HG03469 (cell line): ENCODE measurements around the gene SLC16A14.
"Not testable (repeated sequence)": the region's sequence is repeated elsewhere in the genome, so short reads cannot be mapped to it uniquely, and the experiment has no call there.

ENCODE experiments used
- ATAC-seq: cut with Tn5 transposase; IDR thresholded peaks from one replicate; pipeline ENCODE4 v1.9.1; 2021; ENCODE audit warnings: mild to moderate bottlenecking, moderate library complexity, moderate number of reproducible peaks; ENCODE audit not compliant: unreplicated experiment

Gene SLC16A14, protein sequence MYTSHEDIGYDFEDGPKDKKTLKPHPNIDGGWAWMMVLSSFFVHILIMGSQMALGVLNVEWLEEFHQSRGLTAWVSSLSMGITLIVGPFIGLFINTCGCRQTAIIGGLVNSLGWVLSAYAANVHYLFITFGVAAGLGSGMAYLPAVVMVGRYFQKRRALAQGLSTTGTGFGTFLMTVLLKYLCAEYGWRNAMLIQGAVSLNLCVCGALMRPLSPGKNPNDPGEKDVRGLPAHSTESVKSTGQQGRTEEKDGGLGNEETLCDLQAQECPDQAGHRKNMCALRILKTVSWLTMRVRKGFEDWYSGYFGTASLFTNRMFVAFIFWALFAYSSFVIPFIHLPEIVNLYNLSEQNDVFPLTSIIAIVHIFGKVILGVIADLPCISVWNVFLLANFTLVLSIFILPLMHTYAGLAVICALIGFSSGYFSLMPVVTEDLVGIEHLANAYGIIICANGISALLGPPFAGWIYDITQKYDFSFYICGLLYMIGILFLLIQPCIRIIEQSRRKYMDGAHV

GRCh38 chr2:230068651-230069055, at the start of gene SLC16A14:
Gene SLC16A14 (minus strand): TSS chr2:230068924. CDS start chr2:230059352, 9,572 bp downstream.
- ATAC-seq, result no peak

- no peak for ATAC-seq
Measured at GRCh38 chr2:230106771-230107170, 38.0 kb upstream of the SLC16A14 start.

- ATAC-seq, result not testable (repeated sequence)
Measured at GRCh38 chr2:230101967-230102366, 33.2 kb upstream of the SLC16A14 start.

DNA sequence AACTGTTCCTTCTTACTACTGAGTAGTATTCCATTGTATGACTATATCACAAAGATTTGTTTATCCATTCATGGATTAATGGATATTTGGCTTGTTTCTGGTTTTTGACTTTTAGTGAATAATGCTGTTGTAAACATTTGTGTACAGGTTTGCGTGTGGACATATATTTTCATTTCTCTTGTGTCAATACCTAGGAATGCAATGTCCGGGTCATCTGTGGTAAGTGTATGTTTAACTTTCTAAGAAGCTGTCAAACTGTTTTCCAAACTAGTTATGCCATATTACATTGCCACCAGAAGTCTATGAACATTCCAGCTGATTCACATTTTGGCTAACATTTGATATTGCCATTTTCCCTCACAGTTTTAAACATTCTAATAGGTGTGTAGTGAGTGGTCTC, 29.1 kb upstream of the SLC16A14 start:
- ATAC-seq, result no peak

GRCh38 chr2:230097424-230097823, 28.7 kb upstream of the SLC16A14 start:
- ATAC-seq, result no peak

DNA sequence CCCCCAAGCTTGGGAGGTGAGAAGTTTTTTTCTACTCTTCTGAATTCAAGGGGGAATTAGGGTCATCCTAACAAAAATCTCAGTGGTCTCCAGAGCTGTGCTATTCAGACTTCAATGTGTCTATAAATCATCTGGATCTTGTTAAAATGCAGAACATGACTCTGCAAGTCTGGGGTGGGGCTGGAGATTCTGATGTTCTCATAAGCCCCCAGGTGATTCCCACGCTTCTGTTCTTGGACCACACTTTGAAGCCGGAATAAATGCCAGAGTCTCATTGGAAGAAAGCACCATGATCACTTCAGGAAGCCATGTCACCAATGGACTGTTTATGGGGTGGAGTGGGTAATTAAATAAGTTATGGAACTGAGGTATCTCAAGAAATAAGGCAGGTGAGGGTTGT, 22.2 kb upstream of the SLC16A14 start:
- ATAC-seq, result no peak

GRCh38 chr2:230085201-230085600, 16.5 kb upstream of the SLC16A14 start:
- no peak for ATAC-seq

GRCh38 chr2:230077851-230078547, 9.3 kb upstream of the SLC16A14 start:
- ATAC-seq, result no peak

- no peak for ATAC-seq
Measured at GRCh38 chr2:230076819-230077218, 8.1 kb upstream of the SLC16A14 start.

DNA sequence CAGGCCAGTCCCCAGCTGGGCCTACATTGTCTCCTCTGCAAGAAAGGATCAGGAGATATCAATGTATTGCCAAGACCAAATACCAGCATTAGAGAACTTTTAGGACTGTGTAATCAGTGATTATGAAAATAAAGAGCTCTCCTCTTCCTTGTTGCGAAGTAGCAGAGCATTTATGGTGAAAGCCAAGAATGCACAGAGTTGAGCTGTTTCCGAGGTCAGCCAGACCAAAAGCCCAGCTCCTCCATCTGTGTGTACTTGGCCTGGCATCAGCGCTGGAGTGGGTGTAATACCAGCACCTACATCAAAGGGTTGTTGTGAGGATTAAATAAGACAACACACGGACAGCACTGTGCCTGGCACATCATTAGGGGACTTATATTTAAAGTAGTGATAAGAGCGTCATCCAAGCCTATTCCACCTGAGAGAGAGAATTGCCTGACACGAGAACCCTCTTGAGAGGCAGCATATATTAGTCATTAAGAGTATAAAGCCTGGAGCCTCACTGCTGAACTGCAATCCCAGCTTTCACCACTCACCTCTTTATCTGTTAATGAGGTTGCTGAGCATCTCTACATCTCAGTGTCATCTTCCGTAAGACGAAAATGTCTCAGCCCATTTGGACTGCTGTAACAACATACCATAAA, 7.4 kb upstream of the SLC16A14 start:
- no peak for ATAC-seq

GRCh38 chr2:230071421-230071820, 2.7 kb upstream of the SLC16A14 start:
- no peak for ATAC-seq

DNA sequence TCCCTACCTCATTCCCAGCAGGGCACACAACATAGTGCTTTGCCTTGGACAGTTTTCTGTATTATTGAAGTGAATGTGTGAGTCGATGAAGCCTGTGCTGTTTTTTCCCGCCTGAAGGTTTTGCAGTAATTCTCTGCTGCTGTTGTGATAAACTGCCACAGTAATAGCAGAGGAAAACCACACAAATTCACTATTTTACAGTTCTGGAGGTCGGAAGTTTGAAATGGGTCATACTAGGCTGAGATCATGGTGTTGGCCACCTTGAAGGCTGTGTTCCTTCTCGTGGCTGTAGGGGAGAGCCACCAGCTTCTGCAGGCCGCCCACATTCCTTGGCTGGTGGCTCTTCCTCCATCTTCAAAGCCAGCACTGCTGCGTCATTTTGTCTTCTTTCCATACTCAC, 678 bp upstream of the SLC16A14 start:
- ATAC-seq, result no peak

DNA sequence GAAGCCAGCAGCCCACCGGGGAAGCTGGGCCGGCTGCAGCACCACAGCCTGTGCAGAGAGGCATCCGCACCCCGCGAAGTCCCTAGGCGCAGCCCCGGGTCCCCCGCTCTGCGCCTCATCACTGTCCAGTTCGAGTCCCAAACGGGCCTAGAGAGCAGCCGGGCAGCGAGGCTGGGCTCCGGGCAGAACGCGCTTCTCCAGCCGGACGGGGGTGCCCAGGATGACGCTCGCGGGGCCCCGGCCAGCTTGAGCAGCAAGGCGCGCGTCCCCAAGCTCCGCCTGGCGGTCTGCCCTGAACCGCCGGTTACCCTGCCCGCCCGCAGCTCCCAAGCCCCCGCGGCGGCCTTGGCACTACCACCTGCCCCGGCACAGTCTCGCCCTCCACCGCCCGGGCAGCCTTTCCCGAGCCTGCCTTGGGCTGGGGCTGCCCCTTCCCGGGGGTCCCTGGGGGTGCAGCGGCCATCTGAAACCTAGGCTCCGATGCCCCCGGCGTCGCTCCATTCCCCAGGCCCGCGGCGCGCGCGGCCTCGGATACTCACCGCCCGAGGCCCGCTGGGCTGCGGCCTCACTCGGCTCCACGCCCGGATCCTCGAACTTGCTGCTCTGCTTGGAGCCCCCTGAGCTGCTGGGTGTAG, 591 bp downstream of the SLC16A14 start:
- no peak for ATAC-seq

DNA sequence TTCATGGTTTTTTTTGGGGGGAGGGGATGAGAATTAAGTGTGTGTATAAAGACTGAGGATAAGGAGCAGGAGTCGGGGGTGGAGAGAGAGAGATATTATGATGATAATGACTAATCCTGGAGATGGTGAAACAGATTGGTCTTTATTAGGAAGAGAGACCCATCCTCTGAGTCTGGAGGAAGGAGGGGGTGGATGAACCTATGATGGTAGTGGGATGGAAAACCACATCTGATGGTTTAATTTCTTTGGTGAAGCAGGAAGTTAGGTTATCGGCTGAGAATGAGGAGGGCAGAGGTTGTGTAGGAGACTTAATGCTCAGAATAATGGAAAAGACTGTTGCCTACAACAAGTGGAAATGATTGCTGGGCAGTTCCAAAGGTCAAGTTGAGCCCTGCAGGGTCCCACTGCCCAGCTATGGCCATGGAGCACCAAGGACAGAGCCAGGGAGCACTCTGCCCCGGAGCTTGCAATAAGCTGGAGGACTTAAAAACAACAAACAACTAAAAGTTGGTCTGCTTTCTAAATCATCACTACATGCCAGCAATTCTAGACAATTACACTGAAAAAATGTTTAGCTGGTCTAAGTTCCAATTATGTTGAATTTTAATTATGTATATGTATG, 7.9 kb downstream of the SLC16A14 start:
- no peak for ATAC-seq

GRCh38 chr2:230053753-230054478, 14.8 kb downstream of the SLC16A14 start:
- no peak for ATAC-seq

DNA sequence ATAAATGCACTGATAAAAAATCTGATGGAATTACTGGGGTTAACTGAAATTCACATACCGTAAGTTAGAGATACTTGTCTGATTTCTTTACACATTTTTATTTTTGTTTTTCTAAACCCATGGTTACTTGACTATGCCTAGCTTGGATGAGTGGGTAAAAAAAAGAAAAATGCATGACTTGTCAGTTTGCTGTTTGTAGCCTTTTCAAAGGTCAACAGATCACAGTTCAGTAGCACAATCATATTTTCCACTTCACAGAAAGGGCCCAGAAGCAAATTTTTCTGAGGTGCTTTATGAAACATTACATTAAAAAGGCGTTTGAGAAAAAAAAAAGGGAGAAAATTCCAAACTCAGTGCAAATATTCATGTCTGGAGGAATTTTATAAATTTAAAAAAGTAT, 16.4 kb downstream of the SLC16A14 start:
- no peak for ATAC-seq

DNA sequence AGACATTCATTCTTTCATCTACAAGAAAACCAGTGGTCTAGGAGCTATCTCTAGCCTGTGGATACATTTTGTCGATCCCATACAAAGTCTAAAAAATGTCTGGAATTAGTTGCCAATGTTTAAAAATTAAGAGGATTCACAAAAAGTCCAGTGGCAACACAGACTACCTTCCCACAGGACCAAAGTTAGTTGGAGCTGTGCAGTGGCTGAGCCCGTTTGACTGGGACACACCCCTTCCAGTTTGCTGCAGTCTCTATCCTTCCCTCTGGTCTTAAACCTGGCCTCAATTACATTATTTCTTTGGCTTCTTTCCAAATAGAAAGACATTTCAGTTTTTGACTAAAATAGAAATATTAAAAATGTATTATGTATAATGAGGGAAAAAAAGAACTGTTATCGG, 18.6 kb downstream of the SLC16A14 start:
- ATAC-seq, result no peak

DNA sequence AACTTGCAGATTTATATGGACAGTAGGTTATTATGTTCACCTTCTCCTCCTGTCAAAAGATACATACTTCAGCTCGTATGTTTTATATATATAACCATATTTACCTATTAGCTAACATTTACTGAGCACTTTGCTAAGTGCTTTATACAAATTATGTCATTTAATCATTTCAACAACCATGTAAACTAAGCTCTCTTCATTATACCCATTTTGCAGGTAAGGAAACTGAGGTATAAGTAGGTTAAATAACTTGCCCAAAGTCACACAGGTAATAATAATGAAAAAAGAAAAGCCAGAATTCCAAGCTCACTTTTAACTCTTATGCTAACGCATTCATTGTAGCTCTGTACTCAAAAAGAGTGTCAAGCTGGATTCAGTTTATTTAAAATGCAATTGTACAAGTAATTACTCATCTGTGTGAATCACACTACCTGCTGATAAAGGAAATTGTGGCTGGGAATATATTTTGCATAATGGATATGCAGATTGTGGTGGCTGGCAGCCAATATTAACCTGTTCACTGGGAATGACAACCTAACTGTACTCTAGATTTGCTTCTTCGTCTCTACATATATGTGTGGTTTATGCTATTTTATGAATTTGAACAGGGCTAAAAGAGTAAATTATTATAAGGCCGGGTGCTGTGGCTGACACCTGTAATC, 20.6 kb downstream of the SLC16A14 start:
- ATAC-seq, result no peak

DNA sequence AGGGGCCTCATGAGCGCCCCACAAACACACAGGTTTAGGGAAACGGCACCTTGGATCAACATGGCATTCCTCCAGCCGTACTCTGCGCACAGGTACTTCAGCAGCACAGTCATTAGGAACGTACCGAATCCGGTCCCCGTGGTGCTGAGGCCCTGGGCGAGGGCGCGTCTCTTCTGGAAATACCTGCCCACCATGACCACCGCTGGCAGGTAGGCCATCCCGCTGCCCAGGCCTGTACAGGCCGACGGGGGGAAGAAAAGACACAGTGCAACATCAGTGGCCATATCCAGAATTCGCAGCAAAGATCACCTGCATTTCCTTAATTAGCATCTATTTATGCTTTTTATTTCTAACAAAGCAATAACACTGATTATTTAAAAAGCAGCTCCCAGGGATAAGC, 22.2 kb downstream of the SLC16A14 start:
- no peak for ATAC-seq
